Kidney (tissue), 22 donors: ENCODE data around the gene CLIP3. TPM values are rescaled to one million over a fixed set of nuclear protein-coding genes. Genes with fewer than 3 reads are reported as not detected.
A peak's percentile ranks its signal among the peaks of the same experiment; 100 is the strongest.

Experiments used
- DNase-seq, 5 donors: peaks; one replicate each; pipeline ENCODE4 v3.0.0-alpha.2; 2013 to 2020
- FAIRE-seq: peaks from 2 replicates; lab custom pipeline; 2012; peaks lifted over from hg19 to GRCh38; lab: Jason Lieb, UNC
- H3K27ac ChIP-seq, 2 donors: one replicate each; pipeline ENCODE4 v1.7.0; 2013; ENCODE audit warnings: low read depth in 2 of 2, low read length in 2 of 2, inconsistent platforms in 1 of 2
- H3K27me3 ChIP-seq: one replicate; pipeline ENCODE4 v1.7.1; 2013; ENCODE audit warnings: low read length, inconsistent platforms; ENCODE audit not compliant: control insufficient read depth, insufficient read depth
- H3K36me3 ChIP-seq, 3 donors: one replicate each; pipeline versions ENCODE4 v1.7.0 to v1.7.1; 2013; ENCODE audit warnings: low read length in 3 of 3, control low read depth in 1 of 3, inconsistent platforms in 1 of 3; ENCODE audit not compliant: insufficient read depth in 3 of 3, control insufficient read depth in 2 of 3
- H3K4me1 ChIP-seq, 3 donors: one replicate each; pipeline versions ENCODE4 v1.7.0 to v1.7.1; 2013; ENCODE audit warnings: low read length in 3 of 3, inconsistent platforms in 1 of 3, low read depth in 1 of 3; ENCODE audit not compliant: control insufficient read depth in 2 of 3, insufficient read depth in 2 of 3
- H3K4me3 ChIP-seq, 3 donors: one replicate each; pipeline versions ENCODE4 v1.7.0 to v1.8.1; 2013; ENCODE audit warnings: low read length in 3 of 3, control low read depth in 1 of 3, inconsistent platforms in 1 of 3
- H3K9ac ChIP-seq, 3 donors: one replicate each; pipeline versions ENCODE4 v1.7.0 to v1.7.1; 2013; ENCODE audit warnings: low read length in 3 of 3, control low read depth in 1 of 3, inconsistent platforms in 1 of 3
- H3K9me3 ChIP-seq, 3 donors: one replicate each; pipeline versions ENCODE4 v1.7.0 to v1.7.1; 2013; ENCODE audit warnings: low read length in 3 of 3, control low read depth in 1 of 3, inconsistent platforms in 1 of 3; ENCODE audit not compliant: control insufficient read depth in 2 of 3, insufficient read depth in 1 of 3
- intact Hi-C: fragments of 100-400 bp; cut with DNase I; formaldehyde crosslinking; loops from one replicate; pipeline ENCODE4 v1.11.1; 2022
- long read RNA-seq, 10 donors: library from polyadenylated mRNA in 1 of 10; unstranded in 1 of 10; transcript quantifications; one replicate each; pipeline ENCODE4 v2.0.0 and lab custom pipeline, GENCODE V29; 2021 to 2026
- polyA plus RNA-seq: library from polyadenylated mRNA; stranded (reverse); fragments of 350-450 nt; fragmentation: Illumina TruSeq; extraction: RNeasy Lipid Tissue Mini Kit (QIAGEN cat#74804); gene quantifications from one replicate; pipeline ENCODE4 v1.2.3, GENCODE V29; 2014; ENCODE audit warnings: low read depth, low replicate concordance; ENCODE audit not compliant: insufficient read depth
- total RNA-seq: library from RNA; stranded (reverse); fragmentation: NEBNext Ultra II Directional; extraction: Animal tissue kit (Norgen Biotek cat#: 25700); gene quantifications from one replicate; pipeline ENCODE4 v1.2.1, GENCODE V29; 2021
- TF ChIP-seq, protein P1 (sequence below): IDR thresholded peaks from 3 replicates; pipeline ENCODE4 v1.5.1; 2012; ENCODE audit warnings: mild to moderate bottlenecking, moderate library complexity, borderline replicate concordance; ENCODE audit not compliant: insufficient read depth; ENCODE audit errors: extremely low read depth
- donor health status: control.
- donor health status: control.
- donor health status: control.
- donor health status: control.
- donor health status: control.
- donor health status: DM: yes; HTN: yes; CAD: no.
- donor health status: Normal renal cell carcinoma (clear cell type).

CLIP3 gene, protein sequence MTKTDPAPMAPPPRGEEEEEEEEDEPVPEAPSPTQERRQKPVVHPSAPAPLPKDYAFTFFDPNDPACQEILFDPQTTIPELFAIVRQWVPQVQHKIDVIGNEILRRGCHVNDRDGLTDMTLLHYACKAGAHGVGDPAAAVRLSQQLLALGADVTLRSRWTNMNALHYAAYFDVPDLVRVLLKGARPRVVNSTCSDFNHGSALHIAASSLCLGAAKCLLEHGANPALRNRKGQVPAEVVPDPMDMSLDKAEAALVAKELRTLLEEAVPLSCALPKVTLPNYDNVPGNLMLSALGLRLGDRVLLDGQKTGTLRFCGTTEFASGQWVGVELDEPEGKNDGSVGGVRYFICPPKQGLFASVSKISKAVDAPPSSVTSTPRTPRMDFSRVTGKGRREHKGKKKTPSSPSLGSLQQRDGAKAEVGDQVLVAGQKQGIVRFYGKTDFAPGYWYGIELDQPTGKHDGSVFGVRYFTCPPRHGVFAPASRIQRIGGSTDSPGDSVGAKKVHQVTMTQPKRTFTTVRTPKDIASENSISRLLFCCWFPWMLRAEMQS
- 10.3 TPM for total RNA-seq
- polyA plus RNA-seq: 12.3 TPM
- long read RNA-seq, donor 1, transcript CLIP3-201 (14 exons, 3,370 nt): major isoform, 9 of 50 reads
- long read RNA-seq, donor 1, partial matches to known transcripts: 38 of 50 reads
- long read RNA-seq, donor 1, other reads (novel, unspliced or antisense): 0 of 50 reads
- long read RNA-seq, donor 2, transcript CLIP3-201 (14 exons, 3,370 nt): major isoform, 9 of 11 reads
- long read RNA-seq, donor 2, partial matches to known transcripts: 0 of 11 reads
- long read RNA-seq, donor 2, other reads (novel, unspliced or antisense): 0 of 11 reads
- long read RNA-seq, donor 3, transcript CLIP3-201 (14 exons, 3,370 nt): major isoform, 7 of 18 reads
- long read RNA-seq, donor 3, partial matches to known transcripts: 7 of 18 reads
- long read RNA-seq, donor 3, other reads (novel, unspliced or antisense): 0 of 18 reads
- long read RNA-seq, donor 4, transcript CLIP3-201 (14 exons, 3,370 nt): major isoform, 11 of 27 reads
- long read RNA-seq, donor 4, partial matches to known transcripts: 13 of 27 reads
- long read RNA-seq, donor 4, other reads (novel, unspliced or antisense): 0 of 27 reads
- long read RNA-seq, donor 5, partial matches to known transcripts: 0 of 1 reads
- long read RNA-seq, donor 5, other reads (novel, unspliced or antisense): 0 of 1 reads
- long read RNA-seq, donor 6, partial matches to known transcripts: 0 of 1 reads
- long read RNA-seq, donor 6, other reads (novel, unspliced or antisense): 0 of 1 reads
- long read RNA-seq, donor 7, partial matches to known transcripts: 0 of 1 reads
- long read RNA-seq, donor 7, other reads (novel, unspliced or antisense): 0 of 1 reads
- long read RNA-seq, donor 8, transcript CLIP3-201 (14 exons, 3,370 nt): major isoform, 5 of 24 reads
- long read RNA-seq, donor 8, partial matches to known transcripts: 15 of 24 reads
- long read RNA-seq, donor 8, other reads (novel, unspliced or antisense): 0 of 24 reads
- long read RNA-seq, donor 9, transcript CLIP3-201 (14 exons, 3,370 nt): major isoform, 5 of 8 reads
- long read RNA-seq, donor 9, partial matches to known transcripts: 0 of 8 reads
- long read RNA-seq, donor 9, other reads (novel, unspliced or antisense): 0 of 8 reads
- long read RNA-seq, donor 10, transcript CLIP3-201 (14 exons, 3,370 nt): major isoform, 8 of 10 reads
- long read RNA-seq, donor 10, partial matches to known transcripts: 0 of 10 reads
- long read RNA-seq, donor 10, other reads (novel, unspliced or antisense): 0 of 10 reads

DNA sequence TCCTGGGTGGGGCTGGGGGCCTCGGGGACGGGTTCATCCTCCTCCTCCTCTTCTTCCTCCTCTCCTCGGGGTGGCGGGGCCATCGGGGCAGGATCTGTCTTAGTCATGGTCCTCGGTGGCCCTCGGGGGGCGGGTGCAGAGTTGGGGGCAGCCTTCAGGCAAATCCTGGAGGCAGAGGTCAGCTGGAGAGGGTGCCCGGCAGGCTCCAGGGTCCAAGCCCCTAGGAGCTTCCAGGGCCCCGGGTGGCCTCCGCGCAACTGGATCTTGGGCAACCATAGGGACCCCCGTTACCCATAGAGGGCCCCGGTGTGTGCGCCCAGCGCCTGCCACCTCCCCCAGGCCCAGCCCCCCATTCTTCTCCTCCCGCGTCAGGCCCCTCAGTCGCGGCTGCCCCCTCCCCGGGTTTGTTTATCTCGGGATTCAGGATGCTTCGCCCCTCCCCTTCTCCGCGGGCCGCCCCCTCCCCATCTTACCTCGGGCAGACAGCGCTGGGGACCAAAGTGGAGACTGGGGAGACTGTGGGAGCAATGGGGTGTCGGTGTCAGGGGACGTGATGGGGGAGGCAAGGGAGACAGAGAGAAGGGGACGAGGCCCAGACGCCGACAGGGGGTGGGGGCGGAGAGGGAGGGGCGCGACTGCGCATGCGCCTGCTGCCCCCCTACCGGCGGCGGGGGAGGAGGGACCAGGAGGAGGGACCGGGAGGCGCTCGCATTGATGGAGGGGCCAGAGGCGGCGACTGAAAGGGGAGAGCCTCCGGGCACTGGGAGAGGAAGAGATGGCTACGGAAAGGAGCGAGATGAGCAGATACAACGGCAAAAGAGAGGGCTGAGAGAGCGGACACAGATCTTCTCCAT, at the start of gene CLIP3:
Gene CLIP3, minus strand, starts transcription at position 623 of the 854 bp plus-strand sequence. Its CDS starts 516 bp downstream, at position 107.
- intact Hi-C loops: no loop called here
- TF ChIP-seq, protein P1, sequence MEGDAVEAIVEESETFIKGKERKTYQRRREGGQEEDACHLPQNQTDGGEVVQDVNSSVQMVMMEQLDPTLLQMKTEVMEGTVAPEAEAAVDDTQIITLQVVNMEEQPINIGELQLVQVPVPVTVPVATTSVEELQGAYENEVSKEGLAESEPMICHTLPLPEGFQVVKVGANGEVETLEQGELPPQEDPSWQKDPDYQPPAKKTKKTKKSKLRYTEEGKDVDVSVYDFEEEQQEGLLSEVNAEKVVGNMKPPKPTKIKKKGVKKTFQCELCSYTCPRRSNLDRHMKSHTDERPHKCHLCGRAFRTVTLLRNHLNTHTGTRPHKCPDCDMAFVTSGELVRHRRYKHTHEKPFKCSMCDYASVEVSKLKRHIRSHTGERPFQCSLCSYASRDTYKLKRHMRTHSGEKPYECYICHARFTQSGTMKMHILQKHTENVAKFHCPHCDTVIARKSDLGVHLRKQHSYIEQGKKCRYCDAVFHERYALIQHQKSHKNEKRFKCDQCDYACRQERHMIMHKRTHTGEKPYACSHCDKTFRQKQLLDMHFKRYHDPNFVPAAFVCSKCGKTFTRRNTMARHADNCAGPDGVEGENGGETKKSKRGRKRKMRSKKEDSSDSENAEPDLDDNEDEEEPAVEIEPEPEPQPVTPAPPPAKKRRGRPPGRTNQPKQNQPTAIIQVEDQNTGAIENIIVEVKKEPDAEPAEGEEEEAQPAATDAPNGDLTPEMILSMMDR: no peak
- Histone ChIP-seq H3K4me1 (peaks cover 0 to 2% (median 0%) of the 10 kb centered on the region in 3 donors), H3K4me3 (peak within 1 kb of the TSS; percentile 54 to 68 (median 59)), H3K36me3 (no peaks in the 10 kb centered on the region), H3K9ac (peak within 1 kb of the TSS in 2 of 3 donors; percentile 40 to 65), H3K27me3 (no peaks in the 10 kb centered on the region), H3K9me3 (no peaks in the 10 kb centered on the region), H3K27ac (peak within 1 kb of the TSS in 1 of 2 donors; percentile 51)
- peak; percentile 79 to 91 (median 88) for DNase-seq
- FAIRE-seq: no peak

DNA sequence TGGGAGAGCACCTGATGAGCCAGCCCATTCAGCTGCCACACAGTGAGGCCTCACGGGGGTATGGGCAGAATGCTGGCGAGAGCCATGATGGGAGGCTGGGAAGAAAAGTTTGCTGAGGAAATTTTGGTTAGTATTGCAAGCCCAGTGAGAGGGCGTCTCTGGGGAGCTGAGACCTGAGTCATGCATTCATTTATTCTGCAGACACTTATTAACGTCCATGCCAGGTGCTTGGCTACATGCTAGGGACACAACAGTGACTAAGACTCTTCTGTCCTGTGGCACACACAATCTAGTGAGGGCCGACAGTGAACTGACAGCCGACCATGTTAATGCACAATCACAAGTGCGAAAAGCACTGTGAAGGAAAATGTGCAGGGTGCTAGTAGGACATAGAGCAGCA, 49.2 kb upstream of the CLIP3 start:
- intact Hi-C loops: no loop called here
- no peaks in the 10 kb centered on the region for H3K4me1 ChIP-seq
- DNase-seq: no peak
- H3K9ac ChIP-seq: no peak overlapping the region
- no peaks in the 10 kb centered on the region for H3K9me3 ChIP-seq
- FAIRE-seq: no peak
- no peak overlapping the region for H3K4me3 ChIP-seq
- H3K36me3 ChIP-seq: no peaks in the 10 kb centered on the region
- H3K27ac ChIP-seq: no peak overlapping the region
- H3K27me3 ChIP-seq: no peaks in the 10 kb centered on the region
- TF ChIP-seq, protein P1: no peak
